HG02852 (cell line): ENCODE measurements around the gene SYTL5.

Source experiments
- ATAC-seq: cut with Tn5 transposase; IDR thresholded peaks from one replicate; pipeline ENCODE4 v1.9.1; 2021; ENCODE audit warnings: mild to moderate bottlenecking, moderate library complexity; ENCODE audit not compliant: unreplicated experiment

SYTL5 gene

GRCh38 chrX:38086451-38087215 is 80.3 kb downstream of the SYTL5 start:
- ATAC-seq, result no peak

GRCh38 chrX:38087594-38087993 is 81.2 kb downstream of the SYTL5 start:
- no peak for ATAC-seq

- ATAC-seq, result no peak
These were observed 83.0 kb downstream of the SYTL5 start for GRCh38 chrX:38089173-38089982.

- ATAC-seq, result no peak
These were observed 89.7 kb downstream of the SYTL5 start for GRCh38 chrX:38095971-38096529.

- ATAC-seq, result no peak
These were observed 93.3 kb downstream of the SYTL5 start for GRCh38 chrX:38099688-38100087.

GRCh38 chrX:38102240-38102639 is 95.9 kb downstream of the SYTL5 start:
- no peak for ATAC-seq

GRCh38 chrX:38102875-38103274 is 96.5 kb downstream of the SYTL5 start:
- ATAC-seq, result no peak

- ATAC-seq, result peak; percentile 84
These were observed 97.8 kb downstream of the SYTL5 start for GRCh38 chrX:38103857-38104812.

- ATAC-seq, result no peak
These were observed 98.9 kb downstream of the SYTL5 start for GRCh38 chrX:38105216-38105725.

- no peak for ATAC-seq
These were observed 100.8 kb downstream of the SYTL5 start for GRCh38 chrX:38106991-38107655.

- ATAC-seq, result no peak
These were observed 102.0 kb downstream of the SYTL5 start for GRCh38 chrX:38108364-38108763.

GRCh38 chrX:38109042-38109898 is 102.9 kb downstream of the SYTL5 start:
- no peak for ATAC-seq

GRCh38 chrX:38110231-38110630 is 103.9 kb downstream of the SYTL5 start:
- ATAC-seq, result no peak

- ATAC-seq, result no peak
These were observed 104.8 kb downstream of the SYTL5 start for GRCh38 chrX:38111196-38111595.

GRCh38 chrX:38112566-38112965 is 106.2 kb downstream of the SYTL5 start:
- ATAC-seq, result no peak

GRCh38 chrX:38116706-38117105 is 110.4 kb downstream of the SYTL5 start:
- no peak for ATAC-seq

- ATAC-seq, result no peak
These were observed 111.1 kb downstream of the SYTL5 start for GRCh38 chrX:38117485-38117884.

- no peak for ATAC-seq
These were observed 117.6 kb downstream of the SYTL5 start for GRCh38 chrX:38124000-38124399.

GRCh38 chrX:38126179-38126578 is 119.8 kb downstream of the SYTL5 start:
- no peak for ATAC-seq
